ENCODE results near the gene LUZP2.

The LUZP2 gene

GRCh38 chr11:24688981-24689380, 192.1 kb downstream of the LUZP2 start:
- H3K27ac ChIP-seq (ENCODE audit: low read depth, low read length): no peak overlapping the region
- H3K9me3 ChIP-seq (ENCODE audit: control insufficient read depth in 5 of 5, low read length in 5 of 5): no peaks in the 10 kb centered on the region
- H3K27me3 ChIP-seq (ENCODE audit: control insufficient read depth in 5 of 5, insufficient read depth in 4 of 5, low read length in 5 of 5): no peaks in the 10 kb centered on the region
- H3K36me3 ChIP-seq (ENCODE audit: control insufficient read depth in 5 of 5, insufficient read depth in 5 of 5, low read length in 5 of 5): no peaks in the 10 kb centered on the region
- no peaks in the 10 kb centered on the region for H3K4me1 ChIP-seq (ENCODE audit: control insufficient read depth in 5 of 5, insufficient read depth in 5 of 5, low read length in 5 of 5)
- no peak overlapping the region for H3K4me3 ChIP-seq (ENCODE audit: low read depth in 1 of 5, low read length in 5 of 5)
- H3K9ac ChIP-seq (ENCODE audit: low read length in 5 of 5): no peak overlapping the region

GRCh38 chr11:24697522-24698111, 200.8 kb downstream of the LUZP2 start:
- H3K9ac ChIP-seq (ENCODE audit: low read length in 5 of 5): no peak overlapping the region
- no peak overlapping the region for H3K4me3 ChIP-seq (ENCODE audit: low read depth in 1 of 5, low read length in 5 of 5)
- H3K27me3 ChIP-seq (ENCODE audit: control insufficient read depth in 5 of 5, insufficient read depth in 4 of 5, low read length in 5 of 5): no peaks in the 10 kb centered on the region
- no peaks in the 10 kb centered on the region for H3K36me3 ChIP-seq (ENCODE audit: control insufficient read depth in 5 of 5, insufficient read depth in 5 of 5, low read length in 5 of 5)
- peaks cover 0 to 9% (median 0%) of the 10 kb centered on the region in 5 donors for H3K9me3 ChIP-seq (ENCODE audit: control insufficient read depth in 5 of 5, low read length in 5 of 5)
- no peaks in the 10 kb centered on the region for H3K4me1 ChIP-seq (ENCODE audit: control insufficient read depth in 5 of 5, insufficient read depth in 5 of 5, low read length in 5 of 5)
- no peak overlapping the region for H3K27ac ChIP-seq (ENCODE audit: low read depth, low read length)

GRCh38 chr11:24704716-24705115, 207.9 kb downstream of the LUZP2 start:
- no peaks in the 10 kb centered on the region for H3K36me3 ChIP-seq (ENCODE audit: control insufficient read depth in 5 of 5, insufficient read depth in 5 of 5, low read length in 5 of 5)
- H3K9me3 ChIP-seq (ENCODE audit: control insufficient read depth in 5 of 5, low read length in 5 of 5): peaks cover 0 to 3% (median 0%) of the 10 kb centered on the region in 5 donors
- no peaks in the 10 kb centered on the region for H3K27me3 ChIP-seq (ENCODE audit: control insufficient read depth in 5 of 5, insufficient read depth in 4 of 5, low read length in 5 of 5)
- no peak overlapping the region for H3K4me3 ChIP-seq (ENCODE audit: low read depth in 1 of 5, low read length in 5 of 5)
- H3K9ac ChIP-seq (ENCODE audit: low read length in 5 of 5): no peak overlapping the region
- no peaks in the 10 kb centered on the region for H3K4me1 ChIP-seq (ENCODE audit: control insufficient read depth in 5 of 5, insufficient read depth in 5 of 5, low read length in 5 of 5)
- H3K27ac ChIP-seq (ENCODE audit: low read depth, low read length): no peak overlapping the region

GRCh38 chr11:24705474-24705873, 208.6 kb downstream of the LUZP2 start:
- no peaks in the 10 kb centered on the region for H3K27me3 ChIP-seq (ENCODE audit: control insufficient read depth in 5 of 5, insufficient read depth in 4 of 5, low read length in 5 of 5)
- peaks cover 0 to 3% (median 0%) of the 10 kb centered on the region in 5 donors for H3K9me3 ChIP-seq (ENCODE audit: control insufficient read depth in 5 of 5, low read length in 5 of 5)
- no peaks in the 10 kb centered on the region for H3K36me3 ChIP-seq (ENCODE audit: control insufficient read depth in 5 of 5, insufficient read depth in 5 of 5, low read length in 5 of 5)
- H3K4me3 ChIP-seq (ENCODE audit: low read depth in 1 of 5, low read length in 5 of 5): no peak overlapping the region
- no peaks in the 10 kb centered on the region for H3K4me1 ChIP-seq (ENCODE audit: control insufficient read depth in 5 of 5, insufficient read depth in 5 of 5, low read length in 5 of 5)
- H3K27ac ChIP-seq (ENCODE audit: low read depth, low read length): no peak overlapping the region
- H3K9ac ChIP-seq (ENCODE audit: low read length in 5 of 5): no peak overlapping the region

GRCh38 chr11:24708616-24709015, 211.8 kb downstream of the LUZP2 start:
- H3K27ac ChIP-seq (ENCODE audit: low read depth, low read length): no peak overlapping the region
- peaks cover 0 to 3% (median 0%) of the 10 kb centered on the region in 5 donors for H3K9me3 ChIP-seq (ENCODE audit: control insufficient read depth in 5 of 5, low read length in 5 of 5)
- H3K36me3 ChIP-seq (ENCODE audit: control insufficient read depth in 5 of 5, insufficient read depth in 5 of 5, low read length in 5 of 5): no peaks in the 10 kb centered on the region
- H3K4me3 ChIP-seq (ENCODE audit: low read depth in 1 of 5, low read length in 5 of 5): no peak overlapping the region
- no peaks in the 10 kb centered on the region for H3K27me3 ChIP-seq (ENCODE audit: control insufficient read depth in 5 of 5, insufficient read depth in 4 of 5, low read length in 5 of 5)
- no peak overlapping the region for H3K9ac ChIP-seq (ENCODE audit: low read length in 5 of 5)
- H3K4me1 ChIP-seq (ENCODE audit: control insufficient read depth in 5 of 5, insufficient read depth in 5 of 5, low read length in 5 of 5): no peaks in the 10 kb centered on the region

- H3K36me3 ChIP-seq (ENCODE audit: control insufficient read depth in 5 of 5, insufficient read depth in 5 of 5, low read length in 5 of 5): no peaks in the 10 kb centered on the region
- H3K4me1 ChIP-seq (ENCODE audit: control insufficient read depth in 5 of 5, insufficient read depth in 5 of 5, low read length in 5 of 5): no peaks in the 10 kb centered on the region
- H3K9ac ChIP-seq (ENCODE audit: low read length in 5 of 5): no peak overlapping the region
- no peak overlapping the region for H3K4me3 ChIP-seq (ENCODE audit: low read depth in 1 of 5, low read length in 5 of 5)
- H3K27ac ChIP-seq (ENCODE audit: low read depth, low read length): no peak overlapping the region
- H3K27me3 ChIP-seq (ENCODE audit: control insufficient read depth in 5 of 5, insufficient read depth in 4 of 5, low read length in 5 of 5): no peaks in the 10 kb centered on the region
- H3K9me3 ChIP-seq (ENCODE audit: control insufficient read depth in 5 of 5, low read length in 5 of 5): peaks cover 0 to 3% (median 0%) of the 10 kb centered on the region in 5 donors
Measured at GRCh38 chr11:24709928-24710565, 213.2 kb downstream of the LUZP2 start.

GRCh38 chr11:24714601-24715000, 217.7 kb downstream of the LUZP2 start:
- no peak overlapping the region for H3K27ac ChIP-seq (ENCODE audit: low read depth, low read length)
- H3K27me3 ChIP-seq (ENCODE audit: control insufficient read depth in 5 of 5, insufficient read depth in 4 of 5, low read length in 5 of 5): no peaks in the 10 kb centered on the region
- no peaks in the 10 kb centered on the region for H3K36me3 ChIP-seq (ENCODE audit: control insufficient read depth in 5 of 5, insufficient read depth in 5 of 5, low read length in 5 of 5)
- H3K4me1 ChIP-seq (ENCODE audit: control insufficient read depth in 5 of 5, insufficient read depth in 5 of 5, low read length in 5 of 5): no peaks in the 10 kb centered on the region
- no peaks in the 10 kb centered on the region for H3K9me3 ChIP-seq (ENCODE audit: control insufficient read depth in 5 of 5, low read length in 5 of 5)
- H3K4me3 ChIP-seq (ENCODE audit: low read depth in 1 of 5, low read length in 5 of 5): no peak overlapping the region
- H3K9ac ChIP-seq (ENCODE audit: low read length in 5 of 5): no peak overlapping the region

- no peaks in the 10 kb centered on the region for H3K4me1 ChIP-seq (ENCODE audit: control insufficient read depth in 5 of 5, insufficient read depth in 5 of 5, low read length in 5 of 5)
Measured at GRCh38 chr11:24716403-24716802, 219.6 kb downstream of the LUZP2 start.

GRCh38 chr11:24723231-24723630, 226.4 kb downstream of the LUZP2 start:
- H3K27me3 ChIP-seq (ENCODE audit: control insufficient read depth in 5 of 5, insufficient read depth in 4 of 5, low read length in 5 of 5): no peaks in the 10 kb centered on the region
- no peak overlapping the region for H3K9ac ChIP-seq (ENCODE audit: low read length in 5 of 5)
- no peak overlapping the region for H3K4me3 ChIP-seq (ENCODE audit: low read depth in 1 of 5, low read length in 5 of 5)
- H3K4me1 ChIP-seq (ENCODE audit: control insufficient read depth in 5 of 5, insufficient read depth in 5 of 5, low read length in 5 of 5): no peaks in the 10 kb centered on the region
- H3K27ac ChIP-seq (ENCODE audit: low read depth, low read length): no peak overlapping the region
- H3K36me3 ChIP-seq (ENCODE audit: control insufficient read depth in 5 of 5, insufficient read depth in 5 of 5, low read length in 5 of 5): no peaks in the 10 kb centered on the region
- no peaks in the 10 kb centered on the region for H3K9me3 ChIP-seq (ENCODE audit: control insufficient read depth in 5 of 5, low read length in 5 of 5)

More at GRCh38 chr11:24716403-24716802, 219.6 kb downstream of the LUZP2 start:
- H3K4me3 ChIP-seq (ENCODE audit: low read depth in 1 of 5, low read length in 5 of 5): no peak overlapping the region
- no peaks in the 10 kb centered on the region for H3K36me3 ChIP-seq (ENCODE audit: control insufficient read depth in 5 of 5, insufficient read depth in 5 of 5, low read length in 5 of 5)
- no peak overlapping the region for H3K27ac ChIP-seq (ENCODE audit: low read depth, low read length)
- no peaks in the 10 kb centered on the region for H3K9me3 ChIP-seq (ENCODE audit: control insufficient read depth in 5 of 5, low read length in 5 of 5)
- no peaks in the 10 kb centered on the region for H3K27me3 ChIP-seq (ENCODE audit: control insufficient read depth in 5 of 5, insufficient read depth in 4 of 5, low read length in 5 of 5)
- no peak overlapping the region for H3K9ac ChIP-seq (ENCODE audit: low read length in 5 of 5)

GRCh38 chr11:24731554-24731953, 234.7 kb downstream of the LUZP2 start:
- no peaks in the 10 kb centered on the region for H3K27me3 ChIP-seq (ENCODE audit: control insufficient read depth in 5 of 5, insufficient read depth in 4 of 5, low read length in 5 of 5)

More at GRCh38 chr11:24731554-24731953, 234.7 kb downstream of the LUZP2 start:
- no peak overlapping the region for H3K4me3 ChIP-seq (ENCODE audit: low read depth in 1 of 5, low read length in 5 of 5)
- no peaks in the 10 kb centered on the region for H3K9me3 ChIP-seq (ENCODE audit: control insufficient read depth in 5 of 5, low read length in 5 of 5)
- H3K36me3 ChIP-seq (ENCODE audit: control insufficient read depth in 5 of 5, insufficient read depth in 5 of 5, low read length in 5 of 5): no peaks in the 10 kb centered on the region
- H3K9ac ChIP-seq (ENCODE audit: low read length in 5 of 5): no peak overlapping the region
- no peak overlapping the region for H3K27ac ChIP-seq (ENCODE audit: low read depth, low read length)
- no peaks in the 10 kb centered on the region for H3K4me1 ChIP-seq (ENCODE audit: control insufficient read depth in 5 of 5, insufficient read depth in 5 of 5, low read length in 5 of 5)
